CD4-positive, alpha-beta T cell treated with Interleukin-12 subunit alpha and Interleukin-12 subunit beta, for 1 hour (primary cell): ENCODE results near the gene SFMBT2.

ENCODE experiments used
- DNase-seq: peaks from one replicate; pipeline ENCODE4 v3.0.0-alpha.2; 2020

Gene SFMBT2

DNA sequence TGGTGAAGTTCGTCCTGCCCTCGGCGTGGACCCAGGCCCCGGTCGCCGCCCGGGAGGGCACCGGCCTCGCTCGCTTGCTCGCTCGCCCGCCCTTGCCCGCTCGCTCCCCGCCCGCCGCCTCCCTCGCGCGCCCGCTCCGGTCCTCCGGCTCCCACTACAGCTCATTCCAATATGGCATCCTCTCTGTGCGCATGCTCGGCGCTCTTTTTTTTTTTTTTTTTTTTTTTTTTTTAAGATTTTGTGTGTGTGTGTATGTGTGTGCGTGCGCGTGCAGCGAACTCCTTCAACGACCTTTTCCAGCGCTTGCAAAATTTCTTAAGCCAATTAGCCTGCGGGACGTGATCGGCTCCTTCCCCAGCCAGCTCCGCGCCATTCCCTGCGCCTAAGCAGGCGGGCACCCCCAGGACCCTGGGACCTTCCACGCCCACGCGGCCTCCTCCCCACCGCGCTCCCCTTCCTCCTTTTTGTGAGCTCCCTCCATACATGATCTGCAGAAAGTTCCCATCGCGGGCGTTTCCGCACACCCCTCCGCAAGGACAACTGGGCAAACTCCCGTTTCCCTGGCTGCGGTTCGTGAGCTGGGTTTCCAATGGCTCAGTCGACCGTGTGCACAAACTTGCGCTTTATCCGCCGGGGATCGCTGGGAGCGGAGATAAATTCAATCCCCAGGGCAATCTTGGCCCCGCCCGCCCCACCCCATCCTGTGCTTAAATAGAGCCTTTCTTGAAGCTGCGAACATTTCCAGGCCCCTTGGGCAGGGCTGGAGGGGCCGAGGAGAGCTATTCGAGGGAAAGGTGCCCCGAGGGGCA lies at the start of gene SFMBT2:
Gene SFMBT2, minus strand, starts transcription at position 173 of the 809 bp plus-strand sequence. CDS start 29,136 bp downstream, outside the sequence.
- DNase-seq = peak; percentile 74

DNA sequence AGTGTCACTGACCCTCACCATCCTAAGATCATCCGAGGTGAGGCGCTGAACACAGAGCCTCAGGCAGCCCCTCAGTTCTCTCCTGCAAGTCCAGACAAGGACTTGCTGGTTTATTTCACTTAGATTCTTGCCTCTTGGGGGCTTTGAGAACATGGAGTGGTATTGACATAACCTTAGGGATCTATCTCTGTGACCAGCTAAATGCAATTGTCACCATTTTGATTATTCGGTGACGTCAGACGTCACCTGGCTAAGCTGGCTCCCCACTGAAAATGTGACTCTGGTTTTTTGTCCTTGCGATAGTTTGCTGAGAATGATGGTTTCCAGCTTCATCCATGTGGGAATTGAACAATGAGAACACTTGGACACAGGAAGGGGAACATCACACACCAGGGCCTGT lies 49.2 kb upstream of the SFMBT2 start:
- DNase-seq = no peak

DNA sequence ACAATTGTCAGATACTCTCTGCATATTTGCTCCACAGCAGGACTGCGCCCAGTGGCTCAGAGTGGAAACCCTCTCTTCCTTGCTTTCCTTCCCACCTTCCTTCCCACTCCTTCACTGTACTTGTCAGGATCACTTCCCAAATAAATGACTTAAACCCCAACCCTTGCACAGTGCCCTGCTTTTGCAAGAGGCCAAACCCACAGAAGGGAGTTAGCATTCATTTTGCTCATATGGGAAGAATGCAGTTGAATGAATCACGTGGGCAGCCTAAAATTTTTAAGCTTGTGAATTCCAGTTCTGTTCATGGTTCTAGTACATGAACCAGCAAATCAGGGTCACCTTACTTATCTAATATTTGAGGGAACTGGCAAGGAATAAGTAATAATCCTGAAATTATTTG lies 47.7 kb upstream of the SFMBT2 start:
- DNase-seq = no peak

- no peak for DNase-seq
Observed at GRCh38 chr10:7457478-7458316, 46.9 kb upstream of the SFMBT2 start.

DNA sequence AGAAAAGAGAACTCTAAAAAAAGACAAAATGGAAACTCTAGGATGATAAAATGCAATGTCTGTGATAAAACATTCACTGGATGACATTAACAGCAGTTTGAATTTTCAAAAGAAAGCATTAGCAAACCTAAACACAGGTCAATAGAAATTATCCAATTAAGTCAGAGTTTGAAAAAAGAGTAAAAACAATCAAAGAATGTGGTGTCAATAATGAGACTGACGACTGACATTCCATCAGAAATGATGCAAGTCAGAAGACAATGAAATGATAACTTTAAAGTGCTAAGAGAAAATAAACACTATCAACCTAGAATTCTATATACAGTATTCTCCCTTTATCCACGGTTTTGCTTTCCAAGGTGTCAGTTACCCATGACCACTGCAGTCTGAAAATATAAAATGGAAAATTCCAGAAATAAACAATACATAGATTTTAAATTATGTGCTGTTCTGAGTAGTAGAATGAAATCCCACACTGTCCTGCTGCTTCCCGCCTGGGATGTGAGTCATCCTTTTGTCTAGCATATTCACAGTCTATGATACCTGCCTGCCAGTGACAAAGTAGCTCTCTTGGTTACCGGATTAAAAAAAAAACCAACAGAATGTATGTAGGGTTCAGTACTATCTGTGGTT lies 38.3 kb upstream of the SFMBT2 start:
- no peak for DNase-seq

GRCh38 chr10:7445474-7446185 lies 34.8 kb upstream of the SFMBT2 start:
- DNase-seq = no peak

- DNase-seq = no peak
Observed at GRCh38 chr10:7444551-7445121, 33.8 kb upstream of the SFMBT2 start.

- no peak for DNase-seq
Observed at GRCh38 chr10:7443036-7443435, 32.2 kb upstream of the SFMBT2 start.

- no peak for DNase-seq
Observed at GRCh38 chr10:7441403-7442147, 30.7 kb upstream of the SFMBT2 start.

DNA sequence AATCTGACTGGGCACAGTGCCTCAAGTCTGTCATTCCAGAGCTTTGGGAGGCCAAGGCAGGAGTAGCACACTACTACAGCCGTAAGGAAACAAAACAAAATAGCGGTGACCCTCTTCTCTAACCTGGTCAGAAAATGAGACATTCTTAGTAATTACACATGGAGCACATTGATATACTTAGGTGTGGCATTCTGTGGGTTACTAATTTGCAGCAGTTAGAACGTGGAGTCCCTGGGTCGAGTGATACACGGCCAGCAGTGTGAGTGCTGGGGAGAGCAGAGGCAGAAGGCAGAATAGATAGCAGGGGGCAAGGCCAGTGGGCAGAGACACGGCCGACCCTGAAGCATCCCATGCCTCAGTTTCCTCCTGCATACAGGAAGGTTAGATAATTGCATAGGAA lies 28.9 kb upstream of the SFMBT2 start:
- DNase-seq = no peak

- DNase-seq = no peak
Observed at GRCh38 chr10:7438196-7438986, 27.6 kb upstream of the SFMBT2 start.

DNA sequence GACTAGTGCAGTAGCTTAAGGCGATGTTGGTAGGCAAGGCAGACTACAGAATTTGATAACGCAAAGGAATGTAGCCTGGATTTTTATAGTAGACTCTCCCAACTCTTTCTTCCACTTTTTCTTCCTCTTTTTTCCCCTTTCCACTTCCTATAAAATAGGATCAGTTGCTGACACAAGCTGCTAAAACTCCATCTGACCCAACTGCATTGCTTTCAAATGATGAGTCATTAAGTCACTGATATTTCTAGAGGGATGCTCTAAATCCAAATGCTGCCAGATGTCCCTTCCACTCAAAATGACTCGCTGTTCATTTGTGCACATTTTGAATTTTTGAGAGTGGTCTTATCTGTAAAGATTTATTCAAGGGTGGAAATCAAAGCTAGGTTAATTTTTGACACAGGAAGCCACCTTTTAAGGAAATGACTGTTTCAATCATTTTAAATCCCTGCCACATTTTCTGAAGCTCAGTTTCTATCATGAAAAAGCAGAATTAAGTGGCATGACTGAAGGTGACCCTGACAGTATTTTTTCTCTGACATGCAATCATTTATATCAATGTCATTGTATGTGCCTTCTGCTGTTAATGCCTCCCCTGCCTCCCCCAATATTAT lies 25.8 kb upstream of the SFMBT2 start:
- no peak for DNase-seq

DNA sequence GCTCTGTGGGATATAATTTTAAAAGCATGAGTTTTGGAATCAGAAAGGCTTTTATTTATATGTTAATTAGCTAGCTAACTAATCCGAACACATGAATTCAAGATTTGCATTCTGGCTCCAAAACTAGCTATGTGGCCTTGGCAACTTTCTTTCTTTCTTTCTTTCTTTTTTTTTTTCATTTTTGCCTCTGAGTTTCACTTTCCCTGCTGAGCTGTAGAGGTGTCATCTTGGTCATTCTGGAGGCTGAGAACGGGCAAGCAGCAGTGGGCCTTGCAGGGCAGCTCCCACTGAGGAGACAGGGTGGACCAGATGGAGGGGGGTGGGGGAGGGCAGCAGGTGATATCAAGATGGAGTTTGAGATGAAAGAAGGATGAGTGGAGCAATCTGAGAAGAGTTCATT lies 24.8 kb upstream of the SFMBT2 start:
- no peak for DNase-seq

DNA sequence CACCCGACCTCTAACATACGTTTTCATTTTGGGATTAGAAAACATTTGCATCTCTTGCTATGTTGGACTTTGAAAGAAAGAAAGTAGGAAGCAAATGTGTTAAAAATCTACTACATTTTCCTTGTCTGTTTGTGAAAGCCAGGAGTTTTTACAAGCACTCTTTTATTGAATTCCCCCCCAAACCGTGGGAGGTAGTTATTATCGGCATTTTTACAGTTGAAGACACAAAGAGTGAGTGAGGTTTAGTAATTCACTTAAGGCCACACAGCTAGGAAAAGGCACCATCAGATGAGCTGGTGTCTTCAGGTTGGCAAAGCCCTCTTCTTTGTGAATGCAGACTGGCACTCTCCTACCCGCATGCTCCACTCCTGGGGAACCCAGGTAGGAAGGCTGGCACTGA lies 23.5 kb upstream of the SFMBT2 start:
- no peak for DNase-seq

GRCh38 chr10:7433861-7434260 lies 23.0 kb upstream of the SFMBT2 start:
- no peak for DNase-seq

GRCh38 chr10:7432884-7433726 lies 22.3 kb upstream of the SFMBT2 start:
- DNase-seq = no peak

DNA sequence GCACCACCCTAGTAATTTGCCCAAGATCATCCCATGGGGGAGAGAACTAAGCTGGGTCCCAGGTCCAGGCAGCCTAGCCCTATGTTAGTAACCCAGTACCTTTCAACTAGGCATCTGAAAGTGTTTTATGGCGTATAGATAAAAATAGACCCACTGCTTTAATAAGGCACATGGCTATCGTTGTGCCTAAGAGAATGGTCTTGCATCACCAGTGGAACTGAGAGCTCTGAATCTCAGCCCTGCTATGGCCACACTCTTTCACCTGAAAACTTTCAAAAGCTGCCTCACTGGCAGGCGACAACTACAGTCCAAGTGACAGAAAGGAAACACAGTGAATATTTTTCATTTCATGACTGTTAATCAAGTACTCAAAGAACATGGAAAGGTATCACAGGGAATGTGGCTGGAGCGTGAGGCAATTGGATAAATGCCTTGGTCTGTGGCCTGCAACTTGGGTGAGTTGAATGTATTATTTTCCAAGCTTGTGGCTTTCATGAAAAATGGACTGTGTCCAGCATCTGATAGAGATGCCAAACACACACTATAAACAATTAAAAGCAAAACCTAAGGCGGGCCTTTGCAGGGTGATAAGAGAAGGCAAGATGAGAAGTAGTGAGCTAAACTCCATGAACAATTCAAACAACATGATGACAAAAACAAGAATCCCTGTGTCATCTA lies 18.0 kb upstream of the SFMBT2 start:
- no peak for DNase-seq

GRCh38 chr10:7426349-7426748 lies 15.5 kb upstream of the SFMBT2 start:
- DNase-seq = no peak

- DNase-seq = no peak
Observed at GRCh38 chr10:7425691-7426090, 14.9 kb upstream of the SFMBT2 start.
